PC-3 (cell line): ENCODE measurements around the gene CA11. TPM values are rescaled to one million over a fixed set of nuclear protein-coding genes. Genes with fewer than 3 reads are reported as not detected.

ENCODE experiments used
- ATAC-seq: fragments of 200-7000 bp; cut with Tn5 transposase; 2 replicates; pipeline ENCODE4 v1.9.1; 2020; ENCODE audit warnings: mild to moderate bottlenecking, moderate library complexity
- BruUV-seq: library from RNA; stranded (reverse); fragments of 400-500 nt; replicated peaks from 2 replicates; lab custom pipeline; 2021; lab: Mats Ljungman, UMichigan
- CTCF ChIA-PET: fragments of 300-600 bp; sonication (Branson Sonifier 250); formaldehyde crosslinking; loops from one replicate; lab custom pipeline; 2022; ENCODE audit warnings: antibody characterized with exemption; lab: Charles Lee
- POLR2A ChIA-PET: fragments of 300-600 bp; sonication (Branson Sonifier 250); formaldehyde crosslinking; loops from one replicate; lab custom pipeline; 2022; ENCODE audit warnings: antibody characterized with exemption; ENCODE audit not compliant: unreplicated experiment; lab: Charles Lee
- DNase-seq: peaks from one replicate; pipeline ENCODE4 v3.0.0-alpha.2; 2015
- H2AFZ ChIP-seq: fragments of 300-600 bp; sonication (generic); 2 replicates; pipeline ENCODE4 v1.6.0; 2016; ENCODE audit warnings: antibody characterized with exemption, low read length
- H3F3A ChIP-seq: fragments of 300-600 bp; sonication (generic); one replicate; pipeline ENCODE4 v1.6.0; 2017; ENCODE audit warnings: antibody characterized with exemption, low read length, control low read depth, mild to moderate bottlenecking; ENCODE audit not compliant: unreplicated experiment
- H3K27ac ChIP-seq: fragments of 300-600 bp; sonication (generic); 2 replicates; pipeline ENCODE4 v1.5.1; 2016; ENCODE audit warnings: mild to moderate bottlenecking, low read length
- H3K27me3 ChIP-seq: fragments of 300-600 bp; sonication (generic); 2 replicates; pipeline ENCODE4 v1.6.1; 2016; ENCODE audit warnings: low read length, mixed read lengths
- H3K36me3 ChIP-seq: fragments of 300-600 bp; sonication (generic); 2 replicates; pipeline ENCODE4 v1.6.1; 2016; ENCODE audit warnings: low read depth, mixed run types, low read length, mixed read lengths
- H3K4me1 ChIP-seq: fragments of 300-600 bp; sonication (generic); 2 replicates; pipeline ENCODE4 v1.5.1; 2016; ENCODE audit warnings: low read length; ENCODE audit not compliant: insufficient read depth
- H3K4me2 ChIP-seq: fragments of 300-600 bp; sonication (generic); 2 replicates; pipeline ENCODE4 v1.6.0; 2016; ENCODE audit warnings: low read length
- H3K4me3 ChIP-seq: fragments of 300-600 bp; sonication (generic); 2 replicates; pipeline ENCODE4 v1.5.1; 2016; ENCODE audit warnings: mild to moderate bottlenecking, low read length, mixed read lengths
- H3K79me2 ChIP-seq: fragments of 300-600 bp; sonication (generic); 2 replicates; pipeline ENCODE4 v1.6.1; 2017; ENCODE audit warnings: low read length, mixed read lengths
- H3K9ac ChIP-seq: fragments of 300-600 bp; sonication (generic); 2 replicates; pipeline ENCODE4 v1.6.0; 2016; ENCODE audit warnings: mild to moderate bottlenecking, low read length
- H3K9me2 ChIP-seq: fragments of 300-600 bp; sonication (generic); replicated peaks from 2 replicates; pipeline ENCODE4 v1.6.1; 2016; ENCODE audit warnings: mixed run types, low read length, mixed read lengths
- H3K9me3 ChIP-seq: fragments of 300-600 bp; sonication (generic); 2 replicates; pipeline ENCODE4 v1.6.1; 2016; ENCODE audit warnings: low read length, mixed read lengths
- H4K20me1 ChIP-seq: fragments of 300-600 bp; sonication (generic); 2 replicates; pipeline ENCODE4 v1.6.1; 2016; ENCODE audit warnings: low read length, mixed read lengths
- CTCF ChIP-seq: fragments of 300-600 bp; sonication (generic); conservative IDR thresholded peaks from 2 replicates; pipeline ENCODE4 v1.5.1; 2017; ENCODE audit warnings: antibody characterized with exemption, low read depth, mild to moderate bottlenecking, low read length
- EZH2 ChIP-seq: fragments of 300-600 bp; sonication (generic); IDR thresholded peaks from one replicate; pipeline ENCODE4 v1.6.1; 2017; ENCODE audit warnings: antibody characterized with exemption, mild to moderate bottlenecking, low read length; ENCODE audit not compliant: unreplicated experiment
- EZH2phosphoT487 ChIP-seq: fragments of 300-600 bp; sonication (generic); IDR thresholded peaks from 2 replicates; pipeline ENCODE4 v1.6.1; 2018; ENCODE audit warnings: mild to moderate bottlenecking, antibody characterized with exemption, low read length, borderline replicate concordance
- intact Hi-C: fragments of 100-400 bp; cut with micrococcal nuclease; formaldehyde crosslinking; loops from 2 replicates; pipeline ENCODE4 v1.9.0; 2023
- total RNA-seq: library from RNA; depleted of rRNA; stranded (reverse); fragments of >200 nt; gene quantifications from 2 replicates; pipeline ENCODE4 v1.2.3, GENCODE V29; 2014

Gene CA11
- total RNA-seq, 1 experiment from 2014 or later, result 4.1 TPM

DNA sequence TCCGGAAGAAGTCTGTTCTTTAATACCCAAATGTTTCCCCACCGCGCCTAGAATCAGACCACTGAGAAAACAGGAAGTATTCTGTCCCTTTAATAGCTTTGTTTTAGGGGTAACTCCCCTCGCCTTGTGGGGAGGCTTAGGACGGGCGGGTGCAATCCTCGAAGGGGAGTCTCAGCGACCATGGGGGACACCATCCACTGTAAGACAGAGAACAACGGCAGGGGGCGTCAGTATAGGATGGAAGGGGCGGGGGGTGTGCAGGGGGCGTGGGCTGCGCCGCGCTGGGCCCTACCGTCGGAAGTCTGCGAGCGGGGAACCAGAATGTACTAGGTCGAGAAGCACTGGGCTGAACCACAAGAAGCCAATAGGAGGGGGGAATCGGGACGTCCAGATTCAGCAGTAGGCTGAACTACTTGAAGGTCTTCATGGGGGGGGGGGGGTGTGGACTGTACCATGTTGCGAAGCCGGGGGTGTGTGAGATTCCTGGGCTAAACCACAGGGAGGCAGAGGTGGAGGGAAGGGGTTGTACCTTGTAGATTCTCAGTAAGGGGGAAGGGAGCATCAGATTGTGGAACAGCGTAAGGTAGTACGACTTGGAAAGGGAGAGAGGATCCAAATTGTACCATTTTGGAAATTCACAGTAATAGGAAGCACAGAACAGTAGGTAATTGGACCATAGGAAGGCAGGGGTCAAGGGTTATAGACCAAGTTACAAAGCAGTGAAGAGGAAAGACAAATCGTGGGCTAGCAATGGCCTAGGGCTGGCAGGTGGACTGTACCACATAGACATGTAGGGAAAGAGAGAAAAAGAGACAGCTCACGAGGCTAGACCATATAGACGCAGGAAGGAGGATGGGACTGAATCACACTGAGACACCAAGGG, 7.8 kb downstream of the CA11 start:
- peaks cover 24% of the 10 kb centered on the region for H3K4me1 ChIP-seq
- peaks cover 3% of the 10 kb centered on the region for H3F3A ChIP-seq
- H3K9ac ChIP-seq, result peak overlapping the region; percentile 67
- H3K4me3 ChIP-seq, result peak overlapping the region; percentile 65
- H2AFZ ChIP-seq, result peak overlapping the region; percentile 94
- no peaks in the 10 kb centered on the region for H3K79me2 ChIP-seq
- H3K27me3 ChIP-seq, result no peaks in the 10 kb centered on the region
- no peaks in the 10 kb centered on the region for H3K36me3 ChIP-seq
- ATAC-seq (peak; percentile 18), DNase-seq (peak; percentile 85)
- H3K9me2 ChIP-seq, result no peaks in the 10 kb centered on the region
- H3K27ac ChIP-seq, result peak overlapping the region; percentile 67
- POLR2A ChIA-PET, result interaction anchor here (0.6 kb wide), 1 partner anchor 151 kb away, joined by 20 read pairs; no protein-coding TSS in a partner anchor
- no peaks in the 10 kb centered on the region for H3K9me3 ChIP-seq
- TF ChIP-seq CTCF, result no peak
- TF ChIP-seq EZH2, result no peak
- CTCF ChIA-PET, result interaction anchor here (0.7 kb wide), 1 partner anchor 52 kb away, joined by 3 read pairs; no protein-coding TSS in a partner anchor
- intact Hi-C loops, result loop anchor here (1.0 kb wide), 1 partner anchor 19 kb away; the partner anchor contains the start of genes RPL18 and SPHK2
- peak overlapping the region; percentile 96 for H3K4me2 ChIP-seq
- no TSS peak for BruUV-seq
- H4K20me1 ChIP-seq, result no peaks in the 10 kb centered on the region

DNA sequence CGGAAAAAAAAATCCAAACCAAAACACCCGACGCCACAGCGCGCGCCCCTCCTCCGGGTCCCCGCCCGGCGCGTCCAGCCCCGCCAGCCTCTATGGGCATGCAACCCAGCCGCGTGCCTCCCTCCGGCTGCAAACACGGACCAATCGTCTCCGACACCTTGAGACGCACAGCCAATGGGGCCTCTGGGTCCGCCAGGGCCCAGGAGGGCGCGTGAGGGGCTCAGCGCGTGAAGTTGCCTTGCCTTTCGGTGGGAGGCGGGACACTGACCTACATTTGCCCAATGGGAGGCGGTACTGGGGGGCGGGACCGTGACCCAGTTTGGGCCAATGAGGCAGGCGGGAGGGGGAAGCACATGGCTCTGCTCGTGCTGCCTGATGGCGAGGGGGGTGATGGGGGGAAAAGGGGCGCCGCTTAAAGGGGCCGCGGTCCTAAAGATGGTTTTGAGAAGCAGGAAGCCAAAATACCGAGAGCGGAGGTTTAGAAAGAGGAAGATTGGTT, 8.5 kb downstream of the CA11 start:
- Histone ChIP-seq H3K4me1 (peaks cover 24% of the 10 kb centered on the region), H3K4me3 (peak overlapping the region; percentile 80), H2AFZ (peak overlapping the region; percentile 94), H3K27me3 (no peaks in the 10 kb centered on the region), H3F3A (peaks cover 3% of the 10 kb centered on the region), H3K9me3 (no peaks in the 10 kb centered on the region), H3K9me2 (no peaks in the 10 kb centered on the region), H3K79me2 (no peaks in the 10 kb centered on the region), H3K4me2 (peak overlapping the region; percentile 96), H3K36me3 (no peaks in the 10 kb centered on the region), H4K20me1 (no peaks in the 10 kb centered on the region), H3K9ac (peak overlapping the region; percentile 67), H3K27ac (peak overlapping the region; percentile 67)
- peak; percentile 96 for DNase-seq
- no TSS peak for BruUV-seq
- POLR2A ChIA-PET, result interaction anchor here (0.6 kb wide), 1 partner anchor 150 kb away, joined by 20 read pairs; no protein-coding TSS in a partner anchor
- ATAC-seq, result peak; percentile 71
- CTCF ChIA-PET, result interaction anchor here (0.7 kb wide), 2 partner anchors 8 to 52 kb away, joined by 3 to 5 read pairs; partner anchors contain the start of gene CA11
- intact Hi-C loops, result loop anchor here (1.0 kb wide), 1 partner anchor 18 kb away; the partner anchor contains the start of genes RPL18 and SPHK2
- no peak for TF ChIP-seq CTCF
- no peak for TF ChIP-seq EZH2phosphoT487
- TF ChIP-seq EZH2, result no peak
